Suprapubic skin (tissue), 4 donors: Measurements from ENCODE around the gene CD47.

Experiments used
- EP300 ChIP-seq: sonication (generic); formaldehyde crosslinking; IDR thresholded peaks from one replicate; pipeline ENCODE4 v1.6.1; 2017; ENCODE audit warnings: antibody characterized with exemption
- POLR2A ChIP-seq, 2 donors: fragments of 450-650 bp; IDR thresholded peaks; one replicate each; pipeline ENCODE4 v1.6.1; 2017; ENCODE audit warnings: antibody characterized with exemption in 2 of 2, mild to moderate bottlenecking in 2 of 2, moderate library complexity in 2 of 2
- POLR2AphosphoS5 ChIP-seq, 3 donors: sonication (generic); formaldehyde crosslinking; IDR thresholded peaks; one replicate each; pipeline ENCODE4 v1.6.1; 2017; ENCODE audit warnings: antibody characterized with exemption in 3 of 3
- TF ChIP-seq, protein P1 (sequence below), 2 donors: fragments of 200-600 bp in 1 of 2; fragments of 450-650 bp in 1 of 2; sonication (generic) in 1 of 2; IDR thresholded peaks; one replicate each; pipeline ENCODE4 v1.5.1; 2016 to 2019; ENCODE audit warnings: antibody characterized with exemption in 2 of 2, mild to moderate bottlenecking in 1 of 2, moderate library complexity in 1 of 2

DNA sequence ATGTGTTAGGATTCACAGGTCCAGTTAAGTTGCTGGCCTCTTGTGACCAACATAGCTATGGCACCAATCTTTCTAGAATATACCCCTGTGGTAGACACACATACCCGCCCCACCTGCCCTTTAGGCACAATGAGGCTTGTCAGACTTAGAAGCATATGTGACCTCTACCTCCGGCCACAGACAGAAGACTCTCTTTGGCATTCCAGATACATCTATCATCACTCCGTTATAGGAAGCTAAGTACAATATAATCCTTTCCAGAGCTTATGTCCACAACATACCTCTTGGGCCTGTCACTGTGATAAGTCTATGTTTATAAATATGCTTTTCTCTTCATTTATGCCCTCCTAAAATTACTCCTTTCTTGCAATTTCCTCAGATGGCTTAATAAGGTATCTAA is 39.8 kb downstream of the CD47 start:
- TF ChIP-seq EP300, result no peak
- TF ChIP-seq, protein P1, sequence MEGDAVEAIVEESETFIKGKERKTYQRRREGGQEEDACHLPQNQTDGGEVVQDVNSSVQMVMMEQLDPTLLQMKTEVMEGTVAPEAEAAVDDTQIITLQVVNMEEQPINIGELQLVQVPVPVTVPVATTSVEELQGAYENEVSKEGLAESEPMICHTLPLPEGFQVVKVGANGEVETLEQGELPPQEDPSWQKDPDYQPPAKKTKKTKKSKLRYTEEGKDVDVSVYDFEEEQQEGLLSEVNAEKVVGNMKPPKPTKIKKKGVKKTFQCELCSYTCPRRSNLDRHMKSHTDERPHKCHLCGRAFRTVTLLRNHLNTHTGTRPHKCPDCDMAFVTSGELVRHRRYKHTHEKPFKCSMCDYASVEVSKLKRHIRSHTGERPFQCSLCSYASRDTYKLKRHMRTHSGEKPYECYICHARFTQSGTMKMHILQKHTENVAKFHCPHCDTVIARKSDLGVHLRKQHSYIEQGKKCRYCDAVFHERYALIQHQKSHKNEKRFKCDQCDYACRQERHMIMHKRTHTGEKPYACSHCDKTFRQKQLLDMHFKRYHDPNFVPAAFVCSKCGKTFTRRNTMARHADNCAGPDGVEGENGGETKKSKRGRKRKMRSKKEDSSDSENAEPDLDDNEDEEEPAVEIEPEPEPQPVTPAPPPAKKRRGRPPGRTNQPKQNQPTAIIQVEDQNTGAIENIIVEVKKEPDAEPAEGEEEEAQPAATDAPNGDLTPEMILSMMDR (IDR thresholded peaks at IDR 0.05), result no peak
- TF ChIP-seq POLR2A (IDR thresholded peaks at IDR 0.05), result no peak
- no peak for TF ChIP-seq POLR2AphosphoS5 (IDR thresholded peaks at IDR 0.05)
